ENCODE results near the gene SF3A2. TPM values are rescaled to one million over a fixed set of nuclear protein-coding genes. Genes with fewer than 3 reads are reported as not detected.

Gene SF3A2
- total and polyA plus RNA-seq, 4 donors: 37.2 to 113 (median 63.0) TPM

DNA sequence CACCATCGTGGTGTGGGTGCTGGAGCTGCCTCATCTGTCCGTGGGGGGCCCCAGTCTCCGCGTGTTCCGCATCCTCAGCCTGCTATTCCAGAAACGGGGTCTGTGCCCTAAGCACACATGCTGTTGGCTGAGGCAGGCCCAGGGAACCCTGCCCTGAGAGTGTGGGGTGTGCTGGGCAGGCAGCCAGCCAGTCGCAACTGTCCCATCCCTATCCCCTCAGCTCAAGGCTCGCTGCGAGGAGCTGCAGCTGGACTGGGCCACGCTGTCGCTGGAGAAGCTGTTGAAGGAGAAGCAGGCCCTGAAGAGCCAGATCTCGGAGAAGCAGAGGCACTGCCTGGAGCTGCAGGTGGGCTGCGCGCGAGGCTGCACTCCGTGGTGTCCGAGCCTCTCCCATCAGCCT, 22.4 kb upstream of the SF3A2 start:
- H3K27ac ChIP-seq (ENCODE audit: low read depth in 1 of 2, low read length in 1 of 2): peak overlapping the region in 1 of 2 donors; percentile 30
- H3K4me1 ChIP-seq (ENCODE audit: control insufficient read depth in 5 of 5, insufficient read depth in 5 of 5, low read length in 5 of 5): peaks cover 0 to 16% (median 5%) of the 10 kb centered on the region in 5 donors
- H3K9ac ChIP-seq (ENCODE audit: insufficient read depth in 1 of 2, low read length in 2 of 2): no peak overlapping the region
- TF ChIP-seq, protein P1, sequence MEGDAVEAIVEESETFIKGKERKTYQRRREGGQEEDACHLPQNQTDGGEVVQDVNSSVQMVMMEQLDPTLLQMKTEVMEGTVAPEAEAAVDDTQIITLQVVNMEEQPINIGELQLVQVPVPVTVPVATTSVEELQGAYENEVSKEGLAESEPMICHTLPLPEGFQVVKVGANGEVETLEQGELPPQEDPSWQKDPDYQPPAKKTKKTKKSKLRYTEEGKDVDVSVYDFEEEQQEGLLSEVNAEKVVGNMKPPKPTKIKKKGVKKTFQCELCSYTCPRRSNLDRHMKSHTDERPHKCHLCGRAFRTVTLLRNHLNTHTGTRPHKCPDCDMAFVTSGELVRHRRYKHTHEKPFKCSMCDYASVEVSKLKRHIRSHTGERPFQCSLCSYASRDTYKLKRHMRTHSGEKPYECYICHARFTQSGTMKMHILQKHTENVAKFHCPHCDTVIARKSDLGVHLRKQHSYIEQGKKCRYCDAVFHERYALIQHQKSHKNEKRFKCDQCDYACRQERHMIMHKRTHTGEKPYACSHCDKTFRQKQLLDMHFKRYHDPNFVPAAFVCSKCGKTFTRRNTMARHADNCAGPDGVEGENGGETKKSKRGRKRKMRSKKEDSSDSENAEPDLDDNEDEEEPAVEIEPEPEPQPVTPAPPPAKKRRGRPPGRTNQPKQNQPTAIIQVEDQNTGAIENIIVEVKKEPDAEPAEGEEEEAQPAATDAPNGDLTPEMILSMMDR (IDR thresholded peaks at IDR 0.05; ENCODE audit: control extremely low read depth, extremely low read depth): no peak
- no peaks in the 10 kb centered on the region for H3K27me3 ChIP-seq (ENCODE audit: control insufficient read depth in 3 of 3, insufficient read depth in 3 of 3, low read length in 2 of 3)
- DNase-seq (peak; percentile 78 to 90 (median 79)), ATAC-seq (ENCODE audit: insufficient read depth, low FRiP score) (no peak)
- 88 to 93% methylated on average over 17 of the region's 17 CpGs for WGBS, 2 donors
- no peak overlapping the region for H3K4me3 ChIP-seq
- H3K36me3 ChIP-seq (ENCODE audit: control insufficient read depth in 4 of 4, insufficient read depth in 4 of 4, low read length in 4 of 4): peaks cover 8 to 86% (median 35%) of the 10 kb centered on the region in 4 donors
- peaks cover 0 to 4% (median 0%) of the 10 kb centered on the region in 4 donors for H3K9me3 ChIP-seq (ENCODE audit: control insufficient read depth in 4 of 4, insufficient read depth in 3 of 4, low read length in 3 of 4)

DNA sequence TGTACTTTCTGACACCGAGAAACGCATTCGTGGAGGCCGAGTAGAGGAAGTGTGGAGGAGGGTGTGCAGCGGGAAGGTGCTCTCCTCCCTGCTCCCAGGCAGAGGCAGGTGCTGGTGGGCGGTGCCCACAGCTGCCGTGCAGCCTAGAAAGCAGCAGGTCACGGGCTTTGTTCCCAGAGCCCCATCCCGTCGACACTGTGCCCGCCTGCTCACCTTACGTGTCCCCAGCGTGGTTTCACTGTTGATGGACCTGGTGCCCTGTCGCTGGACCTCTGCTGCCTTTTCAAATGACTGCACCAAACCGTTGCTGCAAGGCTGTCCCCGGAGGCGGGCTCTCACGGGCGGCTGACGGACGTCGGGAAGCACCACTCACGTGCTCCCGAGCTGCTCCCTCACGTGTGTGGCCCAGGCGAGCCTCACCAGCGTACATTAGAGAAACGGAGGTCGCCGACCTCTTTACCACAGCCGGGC, 21.3 kb upstream of the SF3A2 start:
- no peak for DNase-seq
- TF ChIP-seq, protein P1 (IDR thresholded peaks at IDR 0.05; ENCODE audit: control extremely low read depth, extremely low read depth): no peak
- 88% methylated on average over 31 of the region's 31 CpGs for WGBS, 2 donors
- no peak overlapping the region for H3K27ac ChIP-seq (ENCODE audit: low read depth in 1 of 2, low read length in 1 of 2)
- no peak for ATAC-seq (ENCODE audit: insufficient read depth, low FRiP score)
- no peak overlapping the region for H3K4me3 ChIP-seq
- peaks cover 8 to 89% (median 37%) of the 10 kb centered on the region in 4 donors for H3K36me3 ChIP-seq (ENCODE audit: control insufficient read depth in 4 of 4, insufficient read depth in 4 of 4, low read length in 4 of 4)
- H3K9ac ChIP-seq (ENCODE audit: insufficient read depth in 1 of 2, low read length in 2 of 2): no peak overlapping the region
- peaks cover 0 to 4% (median 0%) of the 10 kb centered on the region in 4 donors for H3K9me3 ChIP-seq (ENCODE audit: control insufficient read depth in 4 of 4, insufficient read depth in 3 of 4, low read length in 3 of 4)
- peaks cover 0 to 16% (median 4%) of the 10 kb centered on the region in 5 donors for H3K4me1 ChIP-seq (ENCODE audit: control insufficient read depth in 5 of 5, insufficient read depth in 5 of 5, low read length in 5 of 5)
- H3K27me3 ChIP-seq (ENCODE audit: control insufficient read depth in 3 of 3, insufficient read depth in 3 of 3, low read length in 2 of 3): no peaks in the 10 kb centered on the region

DNA sequence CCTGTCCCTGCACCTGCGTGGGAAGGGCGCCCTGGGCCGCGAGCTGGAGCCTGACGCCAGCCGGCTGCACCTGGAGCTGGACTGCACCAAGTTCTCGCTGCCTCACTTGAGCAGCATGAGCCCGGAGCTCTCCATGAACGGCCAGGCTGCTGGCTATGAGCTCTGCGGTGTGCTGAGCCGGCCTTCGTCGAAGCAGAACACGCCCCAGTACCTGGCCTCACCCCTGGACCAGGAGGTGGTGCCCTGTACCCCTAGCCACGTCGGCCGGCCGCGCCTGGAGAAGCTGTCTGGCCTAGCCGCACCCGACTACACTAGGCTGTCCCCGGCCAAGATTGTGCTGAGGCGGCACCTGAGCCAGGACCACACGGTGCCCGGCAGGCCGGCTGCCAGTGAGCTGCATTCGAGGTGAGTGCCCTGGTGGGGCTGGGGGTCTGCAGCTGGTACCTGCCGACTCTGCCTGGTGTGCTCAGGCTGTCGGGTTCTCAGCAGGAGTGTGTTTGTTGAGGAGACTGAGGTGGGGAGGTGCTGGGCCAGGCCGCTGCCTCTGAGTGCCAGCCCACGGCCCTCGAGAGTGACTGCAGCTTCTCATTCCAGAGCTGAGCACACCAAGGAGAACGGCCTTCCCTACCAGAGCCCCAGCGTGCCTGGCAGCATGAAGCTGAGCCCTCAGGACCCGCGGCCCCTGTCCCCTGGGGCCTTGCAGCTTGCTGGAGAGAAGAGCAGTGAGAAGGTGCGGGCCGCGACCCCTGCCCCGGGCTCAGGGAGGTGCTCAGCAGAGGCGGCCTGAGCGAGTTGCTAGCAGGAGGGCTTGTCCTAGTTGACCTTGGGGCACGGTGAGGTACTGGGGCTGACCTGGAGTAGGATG, 20.0 kb upstream of the SF3A2 start:
- TF ChIP-seq, protein P1 (IDR thresholded peaks at IDR 0.05; ENCODE audit: control extremely low read depth, extremely low read depth): no peak
- no peak overlapping the region for H3K27ac ChIP-seq (ENCODE audit: low read depth in 1 of 2, low read length in 1 of 2)
- DNase-seq (no peak), ATAC-seq (ENCODE audit: insufficient read depth, low FRiP score) (no peak)
- no peak overlapping the region for H3K4me3 ChIP-seq
- 97% methylated on average over 43 of the region's 43 CpGs for WGBS, 2 donors
- H3K9me3 ChIP-seq (ENCODE audit: control insufficient read depth in 4 of 4, insufficient read depth in 3 of 4, low read length in 3 of 4): peaks cover 0 to 4% (median 0%) of the 10 kb centered on the region in 4 donors
- no peak overlapping the region for H3K9ac ChIP-seq (ENCODE audit: insufficient read depth in 1 of 2, low read length in 2 of 2)
- peaks cover 8 to 85% (median 35%) of the 10 kb centered on the region in 4 donors for H3K36me3 ChIP-seq (ENCODE audit: control insufficient read depth in 4 of 4, insufficient read depth in 4 of 4, low read length in 4 of 4)
- H3K4me1 ChIP-seq (ENCODE audit: control insufficient read depth in 5 of 5, insufficient read depth in 5 of 5, low read length in 5 of 5): peaks cover 0 to 19% (median 4%) of the 10 kb centered on the region in 5 donors
- H3K27me3 ChIP-seq (ENCODE audit: control insufficient read depth in 3 of 3, insufficient read depth in 3 of 3, low read length in 2 of 3): no peaks in the 10 kb centered on the region

Data from lung (tissue), 12 donors.